Ishikawa (cell line): ENCODE measurements around the gene ACOXL.

Source experiments
- CEBPB ChIP-seq: IDR thresholded peaks from 2 replicates; pipeline ENCODE4 v1.6.1; 2012
- CREB1 ChIP-seq: IDR thresholded peaks from 2 replicates; pipeline ENCODE4 v1.6.1; 2012; ENCODE audit warnings: low read depth
- EGR1 ChIP-seq: IDR thresholded peaks from 2 replicates; pipeline ENCODE4 v1.6.1; 2012
- EP300 ChIP-seq: IDR thresholded peaks from 2 replicates; pipeline ENCODE4 v1.6.1; 2012; ENCODE audit warnings: borderline replicate concordance
- FOXM1 ChIP-seq: IDR thresholded peaks from 2 replicates; pipeline ENCODE4 v1.6.1; 2012; ENCODE audit warnings: low read depth, borderline replicate concordance
- NFIC ChIP-seq: IDR thresholded peaks from 2 replicates; pipeline ENCODE4 v1.6.1; 2012
- RAD21 ChIP-seq: IDR thresholded peaks from 2 replicates; pipeline ENCODE4 v1.6.1; 2012; ENCODE audit warnings: low read depth
- TAF1 ChIP-seq: IDR thresholded peaks from 2 replicates; pipeline ENCODE4 v1.6.1; 2012; ENCODE audit warnings: low read depth, mild to moderate bottlenecking
- TCF12 ChIP-seq: IDR thresholded peaks from 2 replicates; pipeline ENCODE4 v1.6.1; 2012; ENCODE audit warnings: low read depth
- TEAD4 ChIP-seq: IDR thresholded peaks from 2 replicates; pipeline ENCODE4 v1.6.1; 2012
- YY1 ChIP-seq: IDR thresholded peaks from 2 replicates; pipeline ENCODE4 v1.6.1; 2012; ENCODE audit warnings: low read depth
- ZBTB7A ChIP-seq: IDR thresholded peaks from 2 replicates; pipeline ENCODE4 v1.6.1; 2012; ENCODE audit warnings: low read depth
- TF ChIP-seq, protein P1 (sequence below): IDR thresholded peaks from 2 replicates; pipeline ENCODE4 v1.6.1; 2012
- TF ChIP-seq, protein P2 (sequence below): IDR thresholded peaks from 2 replicates; pipeline ENCODE4 v1.6.1; 2012; ENCODE audit warnings: low read depth, mild to moderate bottlenecking
- TF ChIP-seq, protein P3 (sequence below): IDR thresholded peaks from 2 replicates; pipeline ENCODE4 v1.6.1; 2012

Gene ACOXL

DNA sequence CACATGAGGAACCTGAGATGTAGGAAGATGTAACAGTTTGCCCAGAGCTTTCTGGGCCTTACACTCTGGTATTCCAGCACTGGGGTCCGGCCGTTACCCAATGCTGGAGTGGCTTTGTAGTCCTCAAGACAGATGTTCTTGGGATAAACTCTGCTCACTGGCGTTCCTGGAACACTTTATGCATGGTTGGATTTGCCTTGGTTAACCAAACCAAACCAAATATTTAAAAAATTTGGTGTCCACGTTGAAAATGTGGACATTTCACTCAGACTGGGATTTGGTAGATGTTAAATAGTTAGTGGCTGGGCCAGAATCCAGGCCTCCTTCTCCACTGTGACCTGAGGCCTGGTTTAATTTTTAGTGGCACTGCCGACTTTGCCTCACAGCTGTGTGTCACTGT is 81.5 kb downstream of the ACOXL start:
- TF ChIP-seq, protein P1, sequence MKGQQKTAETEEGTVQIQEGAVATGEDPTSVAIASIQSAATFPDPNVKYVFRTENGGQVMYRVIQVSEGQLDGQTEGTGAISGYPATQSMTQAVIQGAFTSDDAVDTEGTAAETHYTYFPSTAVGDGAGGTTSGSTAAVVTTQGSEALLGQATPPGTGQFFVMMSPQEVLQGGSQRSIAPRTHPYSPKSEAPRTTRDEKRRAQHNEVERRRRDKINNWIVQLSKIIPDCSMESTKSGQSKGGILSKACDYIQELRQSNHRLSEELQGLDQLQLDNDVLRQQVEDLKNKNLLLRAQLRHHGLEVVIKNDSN = no peak
- TF ChIP-seq CREB1 (no peak), NFIC (no peak), FOXM1 (no peak), TCF12 (no peak), CEBPB (no peak), EP300 (no peak), RAD21 (no peak), YY1 (no peak), ZBTB7A (no peak), EGR1 (no peak), TAF1 (no peak), TEAD4 (no peak)
- TF ChIP-seq, protein P2, sequence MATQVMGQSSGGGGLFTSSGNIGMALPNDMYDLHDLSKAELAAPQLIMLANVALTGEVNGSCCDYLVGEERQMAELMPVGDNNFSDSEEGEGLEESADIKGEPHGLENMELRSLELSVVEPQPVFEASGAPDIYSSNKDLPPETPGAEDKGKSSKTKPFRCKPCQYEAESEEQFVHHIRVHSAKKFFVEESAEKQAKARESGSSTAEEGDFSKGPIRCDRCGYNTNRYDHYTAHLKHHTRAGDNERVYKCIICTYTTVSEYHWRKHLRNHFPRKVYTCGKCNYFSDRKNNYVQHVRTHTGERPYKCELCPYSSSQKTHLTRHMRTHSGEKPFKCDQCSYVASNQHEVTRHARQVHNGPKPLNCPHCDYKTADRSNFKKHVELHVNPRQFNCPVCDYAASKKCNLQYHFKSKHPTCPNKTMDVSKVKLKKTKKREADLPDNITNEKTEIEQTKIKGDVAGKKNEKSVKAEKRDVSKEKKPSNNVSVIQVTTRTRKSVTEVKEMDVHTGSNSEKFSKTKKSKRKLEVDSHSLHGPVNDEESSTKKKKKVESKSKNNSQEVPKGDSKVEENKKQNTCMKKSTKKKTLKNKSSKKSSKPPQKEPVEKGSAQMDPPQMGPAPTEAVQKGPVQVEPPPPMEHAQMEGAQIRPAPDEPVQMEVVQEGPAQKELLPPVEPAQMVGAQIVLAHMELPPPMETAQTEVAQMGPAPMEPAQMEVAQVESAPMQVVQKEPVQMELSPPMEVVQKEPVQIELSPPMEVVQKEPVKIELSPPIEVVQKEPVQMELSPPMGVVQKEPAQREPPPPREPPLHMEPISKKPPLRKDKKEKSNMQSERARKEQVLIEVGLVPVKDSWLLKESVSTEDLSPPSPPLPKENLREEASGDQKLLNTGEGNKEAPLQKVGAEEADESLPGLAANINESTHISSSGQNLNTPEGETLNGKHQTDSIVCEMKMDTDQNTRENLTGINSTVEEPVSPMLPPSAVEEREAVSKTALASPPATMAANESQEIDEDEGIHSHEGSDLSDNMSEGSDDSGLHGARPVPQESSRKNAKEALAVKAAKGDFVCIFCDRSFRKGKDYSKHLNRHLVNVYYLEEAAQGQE = no peak
- TF ChIP-seq, protein P3, sequence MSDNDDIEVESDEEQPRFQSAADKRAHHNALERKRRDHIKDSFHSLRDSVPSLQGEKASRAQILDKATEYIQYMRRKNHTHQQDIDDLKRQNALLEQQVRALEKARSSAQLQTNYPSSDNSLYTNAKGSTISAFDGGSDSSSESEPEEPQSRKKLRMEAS = no peak

DNA sequence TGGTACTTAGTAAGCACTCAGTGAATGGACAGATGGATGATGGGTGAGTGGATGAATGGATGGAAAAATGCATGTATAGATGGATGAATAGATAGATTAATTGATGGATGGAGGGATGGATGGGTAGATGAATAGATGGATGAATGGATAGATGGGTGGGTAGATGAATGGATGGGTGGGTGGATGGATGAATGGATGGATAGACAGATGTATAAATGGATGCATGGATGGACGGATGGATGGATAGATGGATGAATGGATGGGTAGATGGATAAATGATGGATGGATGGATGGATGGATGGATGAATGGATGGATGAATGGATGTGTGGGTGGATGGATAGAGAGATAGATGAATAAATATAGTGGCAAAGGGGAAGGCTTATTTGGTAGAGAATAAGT is 83.6 kb downstream of the ACOXL start:
- TF ChIP-seq CREB1 (no peak), TAF1 (no peak), CEBPB (no peak), YY1 (no peak), FOXM1 (no peak), RAD21 (no peak), TEAD4 (no peak), TCF12 (no peak), NFIC (no peak), EGR1 (no peak), EP300 (no peak), ZBTB7A (no peak)
- TF ChIP-seq, protein P2 = no peak
- TF ChIP-seq, protein P1 = no peak
- TF ChIP-seq, protein P3 = no peak

DNA sequence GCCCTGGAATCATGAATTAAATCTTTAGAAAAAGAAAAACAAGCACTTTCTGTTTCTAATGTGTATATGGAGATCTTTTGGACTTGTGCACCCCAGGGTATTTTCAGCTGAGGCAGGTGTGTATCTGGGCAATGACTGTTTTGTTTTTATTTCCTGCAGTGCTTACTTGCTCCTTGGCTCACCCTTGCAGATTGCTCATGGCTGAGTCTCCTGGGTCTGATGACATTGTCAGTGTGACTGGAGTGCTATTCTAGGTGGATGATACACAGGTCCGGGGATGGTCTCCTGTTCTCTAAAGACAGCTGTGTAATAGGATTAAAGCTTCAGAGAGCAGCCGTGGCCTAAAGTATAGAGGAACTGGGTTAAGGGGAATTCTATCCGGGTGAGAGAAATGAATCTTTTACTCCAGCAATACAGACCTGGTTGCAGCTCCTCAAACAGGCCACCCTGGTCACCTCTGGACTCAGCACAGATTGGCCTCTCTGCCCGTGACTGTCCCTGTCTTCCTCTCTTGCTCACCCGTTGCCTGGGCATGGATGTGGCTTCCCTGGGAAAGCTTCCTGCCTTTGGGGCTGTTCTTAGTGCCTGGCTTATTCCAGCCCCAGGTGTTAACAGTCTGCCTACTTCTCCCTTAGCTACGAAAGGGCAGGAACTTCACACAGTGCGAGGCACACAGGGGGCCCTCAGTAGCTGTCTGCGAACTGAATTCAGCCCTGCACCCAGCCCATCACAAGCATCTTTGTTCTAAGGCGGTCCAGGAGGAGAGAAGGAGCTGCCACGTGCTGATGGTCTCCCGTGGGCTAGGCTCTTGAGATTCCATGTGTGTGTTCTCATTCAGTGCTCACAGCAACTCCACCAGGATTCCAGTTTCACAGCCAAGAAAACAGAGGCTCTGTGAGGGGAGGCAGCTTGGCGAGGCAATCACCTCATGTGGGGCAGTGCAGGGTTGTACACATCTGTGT is 84.3 kb downstream of the ACOXL start:
- TF ChIP-seq EGR1 (no peak), TEAD4 (no peak), CEBPB (no peak), YY1 (no peak), EP300 (no peak), ZBTB7A (no peak), NFIC (no peak), CREB1 (no peak), FOXM1 (no peak), TAF1 (no peak), RAD21 (no peak), TCF12 (no peak)
- TF ChIP-seq, protein P2 = no peak
- TF ChIP-seq, protein P1 = no peak
- TF ChIP-seq, protein P3 = no peak
